Right lobe of liver (tissue), 4 donors: ENCODE results near the gene SORL1.

Experiments used
- CTCF ChIP-seq, 4 donors: fragments of 200-600 bp in 3 of 4; fragments of 450-650 bp in 1 of 4; IDR thresholded peaks; one replicate each; pipeline versions ENCODE4 v1.5.1 to v1.8.0; 2016 to 2022; ENCODE audit warnings: antibody characterized with exemption in 4 of 4, mild to moderate bottlenecking in 2 of 4
- POLR2A ChIP-seq: fragments of 450-650 bp; IDR thresholded peaks from one replicate; pipeline ENCODE4 v1.6.1; 2017; ENCODE audit warnings: antibody characterized with exemption, mild to moderate bottlenecking
- donor health status: DM: no; HTN: no; CAD: no.
- donor health status: DM: no; HTN: no; CAD: no.
- donor health status: DM: no; HTN: yes; CAD: no.

- TF ChIP-seq CTCF (IDR thresholded peaks at IDR 0.05) (no peak), POLR2A (no peak)
Observed at GRCh38 chr11:121451178-121451985, 732 bp upstream of the SORL1 start.
